WERI-Rb-1 (cell line): Measurements from ENCODE around the gene TDG.

Experiments
- DNase-seq: peaks from one replicate; pipeline ENCODE4 v3.0.0-alpha.2; 2020
- H3K27ac ChIP-seq: fragments of 250-450 bp; sonication (Bioruptor Pico); 2 replicates; pipeline ENCODE4 v1.5.1; 2020; ENCODE audit warnings: mild to moderate bottlenecking, moderate library complexity
- H3K27me3 ChIP-seq: fragments of 250-450 bp; sonication (Bioruptor Pico); 2 replicates; pipeline ENCODE4 v1.5.1; 2021; ENCODE audit warnings: mild to moderate bottlenecking, low read depth, moderate library complexity; ENCODE audit not compliant: insufficient read depth, severe bottlenecking
- H3K36me3 ChIP-seq: fragments of 250-450 bp; sonication (Bioruptor Pico); 2 replicates; pipeline ENCODE4 v1.5.1; 2020; ENCODE audit warnings: mild to moderate bottlenecking, moderate library complexity
- H3K4me3 ChIP-seq: 2 replicates; pipeline ENCODE4 v1.5.1; 2011; ENCODE audit warnings: low read depth, mild to moderate bottlenecking, control low read depth, low read length
- H3K9me3 ChIP-seq: fragments of 250-450 bp; sonication (Bioruptor Pico); 2 replicates; pipeline ENCODE4 v1.5.1; 2021; ENCODE audit warnings: mild to moderate bottlenecking, moderate library complexity; ENCODE audit not compliant: severe bottlenecking
- CTCF ChIP-seq: IDR thresholded peaks from 2 replicates; pipeline ENCODE4 v1.5.1; 2011; ENCODE audit warnings: low read depth, mild to moderate bottlenecking, control low read depth, inconsistent platforms, low read length

TDG gene

GRCh38 chr12:103964805-103965204 lies 867 bp upstream of the TDG start:
- no peak for TF ChIP-seq CTCF
- peak overlapping the region; percentile 95 for H3K4me3 ChIP-seq
- H3K27me3 ChIP-seq = no peaks in the 10 kb centered on the region
- H3K27ac ChIP-seq = peak overlapping the region; percentile 95
- H3K9me3 ChIP-seq = no peaks in the 10 kb centered on the region
- peaks cover 14% of the 10 kb centered on the region for H3K36me3 ChIP-seq
- no peak for DNase-seq

DNA sequence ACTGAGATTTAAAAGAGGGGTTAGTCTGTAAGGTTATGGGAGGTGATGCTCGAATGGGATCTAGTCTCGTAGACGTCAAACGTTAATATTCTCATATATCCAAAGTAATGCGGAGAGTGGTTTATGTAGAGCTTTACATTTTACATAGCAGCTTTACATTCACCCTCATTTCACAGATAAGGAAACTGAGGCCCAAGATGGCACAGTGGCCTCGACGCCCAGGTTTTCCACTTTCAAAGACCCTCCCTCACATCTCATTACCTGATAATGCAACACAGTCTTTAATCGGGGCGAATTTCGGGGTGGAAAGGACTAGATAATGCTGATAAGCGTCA lies 450 bp upstream of the TDG start:
- no peak for DNase-seq
- TF ChIP-seq CTCF = no peak

DNA sequence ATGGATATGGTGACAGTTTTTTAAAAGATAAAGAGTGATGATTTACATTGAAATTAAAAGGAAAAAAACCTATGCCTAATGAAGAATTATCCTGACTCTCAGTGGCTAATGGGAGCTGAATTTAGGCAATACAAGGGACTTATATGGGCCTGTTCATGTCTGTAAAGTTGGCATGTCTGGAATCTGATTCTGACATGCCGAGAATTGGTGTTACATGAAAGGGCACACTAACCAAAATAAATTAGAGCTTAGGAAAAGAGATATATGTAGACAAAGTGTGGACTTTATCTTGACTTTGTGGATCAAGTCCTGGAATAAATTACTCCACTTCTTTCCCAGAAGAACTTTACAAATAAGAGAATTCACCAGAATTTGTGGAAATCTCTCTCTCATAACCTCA lies 1.1 kb downstream of the TDG start:
- Histone ChIP-seq H3K27me3 (no peaks in the 10 kb centered on the region), H3K4me3 (peak overlapping the region; percentile 95), H3K9me3 (no peaks in the 10 kb centered on the region), H3K36me3 (peaks cover 14% of the 10 kb centered on the region), H3K27ac (peak overlapping the region; percentile 95)
- TF ChIP-seq CTCF = no peak
- no peak for DNase-seq

More for the DNA sequence above, 450 bp upstream of the TDG start:
- Histone ChIP-seq H3K27ac (peak overlapping the region; percentile 95), H3K36me3 (peaks cover 14% of the 10 kb centered on the region), H3K27me3 (no peaks in the 10 kb centered on the region), H3K9me3 (no peaks in the 10 kb centered on the region), H3K4me3 (peak overlapping the region; percentile 95)

GRCh38 chr12:103969391-103969790 lies 3.7 kb downstream of the TDG start:
- TF ChIP-seq CTCF = no peak
- no peak for DNase-seq
- Histone ChIP-seq H3K27me3 (no peaks in the 10 kb centered on the region), H3K36me3 (peaks cover 18% of the 10 kb centered on the region), H3K4me3 (no peak overlapping the region), H3K27ac (no peak overlapping the region), H3K9me3 (no peaks in the 10 kb centered on the region)

DNA sequence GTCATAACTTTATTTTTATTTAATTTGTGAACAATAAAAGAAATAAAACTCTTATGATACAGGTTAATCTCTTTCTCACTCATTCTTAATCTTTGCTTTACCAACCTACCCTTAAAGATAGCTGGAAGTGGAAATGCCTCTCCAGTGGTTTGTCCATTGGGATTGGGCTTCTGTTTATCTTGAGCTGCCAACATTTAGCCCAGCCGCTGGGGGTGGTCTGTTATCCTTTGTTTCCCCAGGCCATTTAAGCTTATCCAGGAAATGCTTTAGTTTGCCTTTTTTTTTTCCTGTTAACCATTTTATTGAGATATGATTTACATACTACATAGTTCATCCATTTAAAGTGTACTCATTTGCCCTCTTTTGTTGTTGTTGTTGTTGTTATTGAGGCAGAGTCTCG lies 8.2 kb downstream of the TDG start:
- Histone ChIP-seq H3K27me3 (no peaks in the 10 kb centered on the region), H3K36me3 (peaks cover 28% of the 10 kb centered on the region), H3K9me3 (no peaks in the 10 kb centered on the region), H3K4me3 (no peak overlapping the region), H3K27ac (no peak overlapping the region)
- no peak for TF ChIP-seq CTCF
- no peak for DNase-seq

DNA sequence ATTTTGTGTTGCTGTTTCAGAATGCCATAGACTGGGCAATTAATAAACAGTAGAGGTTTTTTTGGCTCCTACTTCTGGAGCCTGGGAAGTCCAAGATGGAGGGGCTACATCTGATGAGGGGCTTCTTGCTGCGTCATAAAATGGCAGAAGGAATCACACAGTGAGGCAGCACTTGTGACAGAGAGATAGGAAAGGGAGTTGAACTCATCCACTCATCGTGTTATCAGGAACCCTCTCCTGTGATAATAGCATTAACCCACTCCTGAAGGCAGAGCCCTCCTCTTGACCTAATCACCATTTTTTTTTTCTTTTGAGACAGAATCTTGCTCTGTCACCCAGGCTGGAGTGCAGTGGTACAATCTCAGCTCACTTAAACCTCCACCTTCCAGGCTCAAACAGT lies 9.7 kb downstream of the TDG start:
- Histone ChIP-seq H3K27me3 (no peaks in the 10 kb centered on the region), H3K36me3 (peaks cover 39% of the 10 kb centered on the region), H3K9me3 (no peaks in the 10 kb centered on the region), H3K27ac (no peak overlapping the region), H3K4me3 (no peak overlapping the region)
- DNase-seq = no peak
- TF ChIP-seq CTCF = no peak
